VCaP (cell line): ENCODE measurements around the gene MGAT5.
A peak's percentile ranks its signal among the peaks of the same experiment; 100 is the strongest.

ENCODE experiments used
- H3K27ac ChIP-seq: fragments of 450-650 bp; 2 replicates; pipeline ENCODE4 v1.5.1; 2017
- TF ChIP-seq, protein P1 (sequence below): fragments of 450-650 bp; conservative IDR thresholded peaks from 2 replicates; pipeline ENCODE4 v1.5.1; 2017; ENCODE audit warnings: mild to moderate bottlenecking, moderate library complexity

Gene MGAT5

DNA sequence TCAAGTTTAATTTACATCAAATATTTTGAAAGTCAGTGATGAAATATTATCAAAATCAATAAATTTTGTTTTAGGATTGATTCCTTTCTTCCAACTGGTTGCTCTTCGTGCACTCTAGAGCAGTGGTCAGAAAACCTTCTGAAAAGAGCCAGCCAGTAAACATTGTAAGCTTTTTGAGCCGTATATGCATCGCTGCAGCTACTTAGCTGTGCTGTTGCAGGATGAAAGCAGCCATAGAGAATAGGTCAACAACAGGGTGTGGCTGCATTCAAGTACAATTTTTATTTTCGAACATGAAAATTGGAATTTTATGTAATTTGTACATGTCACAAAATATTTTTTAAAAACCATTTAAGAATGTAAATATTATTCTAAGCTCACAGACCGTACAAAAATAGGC, 94.9 kb downstream of the MGAT5 start:
- TF ChIP-seq, protein P1, sequence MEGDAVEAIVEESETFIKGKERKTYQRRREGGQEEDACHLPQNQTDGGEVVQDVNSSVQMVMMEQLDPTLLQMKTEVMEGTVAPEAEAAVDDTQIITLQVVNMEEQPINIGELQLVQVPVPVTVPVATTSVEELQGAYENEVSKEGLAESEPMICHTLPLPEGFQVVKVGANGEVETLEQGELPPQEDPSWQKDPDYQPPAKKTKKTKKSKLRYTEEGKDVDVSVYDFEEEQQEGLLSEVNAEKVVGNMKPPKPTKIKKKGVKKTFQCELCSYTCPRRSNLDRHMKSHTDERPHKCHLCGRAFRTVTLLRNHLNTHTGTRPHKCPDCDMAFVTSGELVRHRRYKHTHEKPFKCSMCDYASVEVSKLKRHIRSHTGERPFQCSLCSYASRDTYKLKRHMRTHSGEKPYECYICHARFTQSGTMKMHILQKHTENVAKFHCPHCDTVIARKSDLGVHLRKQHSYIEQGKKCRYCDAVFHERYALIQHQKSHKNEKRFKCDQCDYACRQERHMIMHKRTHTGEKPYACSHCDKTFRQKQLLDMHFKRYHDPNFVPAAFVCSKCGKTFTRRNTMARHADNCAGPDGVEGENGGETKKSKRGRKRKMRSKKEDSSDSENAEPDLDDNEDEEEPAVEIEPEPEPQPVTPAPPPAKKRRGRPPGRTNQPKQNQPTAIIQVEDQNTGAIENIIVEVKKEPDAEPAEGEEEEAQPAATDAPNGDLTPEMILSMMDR: no peak

DNA sequence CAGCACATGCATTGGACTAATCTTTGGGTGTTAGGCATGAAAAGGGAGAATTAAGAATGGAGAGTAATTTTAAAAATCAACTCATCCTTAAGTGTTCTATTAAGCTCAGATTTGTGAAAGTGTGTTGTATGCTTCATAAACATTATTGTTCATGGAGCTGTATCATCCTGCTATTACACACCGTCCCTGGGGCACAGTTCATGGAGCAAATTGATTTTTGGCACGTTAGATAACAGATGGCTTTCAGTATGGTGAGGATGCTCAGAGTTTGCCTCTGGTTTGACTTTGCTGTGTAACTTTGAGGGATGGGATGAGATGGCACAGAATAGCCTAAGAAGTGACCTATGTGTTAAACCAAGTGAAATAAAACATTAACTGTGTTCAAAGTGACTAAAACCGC, 97.1 kb downstream of the MGAT5 start:
- H3K27ac ChIP-seq: no peak overlapping the region
- TF ChIP-seq, protein P1: no peak

More for the DNA sequence above, 94.9 kb downstream of the MGAT5 start:
- no peak overlapping the region for H3K27ac ChIP-seq

DNA sequence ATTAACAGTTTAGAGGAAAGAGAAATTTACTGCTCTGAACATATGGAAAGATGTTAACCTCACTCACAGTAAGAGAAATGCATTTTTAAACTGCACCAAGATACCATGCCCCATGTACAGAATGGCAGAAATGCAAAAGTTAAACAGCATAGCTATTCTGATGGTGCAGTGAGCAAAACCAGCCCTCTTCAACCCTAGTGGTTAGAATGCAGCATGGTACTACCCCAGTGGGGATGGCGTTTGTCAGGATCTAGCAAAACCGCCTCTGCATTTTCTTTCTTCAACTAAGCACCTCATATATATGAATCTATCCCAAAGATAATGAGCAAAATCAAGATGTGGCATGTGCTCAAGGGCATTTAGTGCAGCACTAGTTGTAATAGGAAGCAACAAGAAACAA, 98.0 kb downstream of the MGAT5 start:
- TF ChIP-seq, protein P1: no peak
- H3K27ac ChIP-seq: no peak overlapping the region

DNA sequence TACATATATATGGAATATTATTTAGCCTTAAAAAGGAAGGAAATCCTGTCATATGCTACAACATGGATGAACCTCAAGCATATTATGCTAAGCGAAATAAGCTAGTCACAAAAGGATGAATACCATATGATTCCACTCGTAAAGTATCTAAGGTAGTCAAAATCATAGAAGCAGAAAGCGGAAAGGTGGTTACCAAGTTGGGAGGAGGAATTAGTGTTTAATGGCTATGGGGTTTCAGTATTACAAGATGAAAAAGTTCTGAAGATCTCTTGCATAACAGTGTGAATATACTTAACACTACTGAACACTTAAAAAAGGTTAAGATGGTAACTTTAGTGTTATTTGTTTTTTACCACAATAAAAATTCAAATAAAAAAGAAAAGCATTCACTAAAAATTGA, 99.0 kb downstream of the MGAT5 start:
- TF ChIP-seq, protein P1: no peak
- no peak overlapping the region for H3K27ac ChIP-seq

DNA sequence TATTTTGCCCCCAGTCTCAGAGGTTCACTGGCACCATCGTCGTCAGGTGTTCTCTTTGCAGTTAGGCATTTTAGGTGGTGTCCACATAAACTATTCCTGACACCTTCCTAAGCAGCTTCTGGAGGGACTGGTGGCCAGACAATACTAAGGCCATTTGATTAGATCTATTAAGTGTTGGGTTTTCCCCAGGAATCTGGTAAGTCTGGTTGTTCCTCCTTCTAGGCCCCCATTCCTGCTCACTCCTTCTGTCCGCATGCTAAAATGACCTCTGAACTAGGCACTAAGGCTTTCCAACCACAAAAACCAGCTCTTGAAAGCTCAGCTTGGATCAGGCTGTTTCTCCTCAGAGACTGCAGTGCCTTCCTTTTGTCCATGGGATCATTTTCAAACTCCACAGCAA, 100.7 kb downstream of the MGAT5 start:
- H3K27ac ChIP-seq: no peak overlapping the region
- TF ChIP-seq, protein P1: no peak

DNA sequence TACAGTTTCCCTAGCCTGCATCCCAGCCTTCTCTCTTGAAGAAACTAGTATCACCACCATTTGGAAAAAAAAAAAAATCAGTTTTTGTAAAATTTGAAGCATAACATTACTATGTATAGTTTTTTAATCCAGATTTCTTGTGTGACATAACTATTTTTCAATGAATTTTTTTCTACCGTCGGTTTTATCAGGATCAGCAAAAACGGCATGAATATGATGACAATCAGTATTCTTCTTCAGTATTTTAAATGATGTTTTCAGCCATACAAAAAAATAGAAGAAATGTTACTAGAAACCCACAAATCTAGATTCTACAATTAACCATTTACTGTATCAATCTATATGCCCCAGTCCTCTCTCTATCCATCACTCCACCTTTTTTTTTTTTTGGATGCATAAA, 103.9 kb downstream of the MGAT5 start:
- H3K27ac ChIP-seq: no peak overlapping the region
- TF ChIP-seq, protein P1: no peak

DNA sequence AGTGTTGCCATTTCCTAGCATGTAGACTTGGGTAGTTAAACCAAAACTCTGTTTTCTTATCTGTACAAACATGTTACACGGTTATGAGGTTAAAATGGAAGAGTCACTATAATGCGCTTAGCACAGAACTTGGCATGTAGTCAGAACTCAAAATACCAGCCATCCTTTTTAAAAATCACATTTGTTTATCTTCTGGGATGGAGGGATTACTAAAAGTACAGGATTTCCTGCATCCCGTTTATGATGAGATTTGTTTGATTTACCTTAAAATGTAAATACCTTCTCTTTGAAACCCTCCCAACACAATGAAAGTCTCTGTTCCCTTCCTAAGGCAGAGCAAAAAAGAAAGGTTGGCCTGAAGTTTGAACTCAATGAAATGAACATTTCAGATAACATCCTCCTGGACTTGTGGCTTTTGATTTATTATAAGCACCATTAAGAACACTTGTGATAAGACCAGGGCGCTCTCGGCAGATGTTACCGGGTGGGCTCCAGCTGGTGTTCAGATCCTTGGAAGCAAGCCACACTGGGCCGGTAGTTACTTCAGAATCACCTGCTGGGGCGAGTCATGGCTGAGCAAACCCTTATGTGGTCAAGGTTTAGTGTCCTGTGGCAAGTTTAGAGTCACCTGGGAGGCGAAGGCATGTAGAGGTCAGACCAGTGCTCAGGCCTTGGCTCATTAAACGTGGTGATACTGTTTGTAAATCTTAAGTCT, 105.7 kb downstream of the MGAT5 start:
- peak overlapping the region; percentile 75 for H3K27ac ChIP-seq

More for the DNA sequence above, 105.7 kb downstream of the MGAT5 start:
- TF ChIP-seq, protein P1: no peak
